HG02571 (cell line): ENCODE results near the gene WFS1.

Source experiments
- ATAC-seq: cut with Tn5 transposase; IDR thresholded peaks from one replicate; pipeline ENCODE4 v1.9.1; 2021; ENCODE audit warnings: mild to moderate bottlenecking, moderate library complexity; ENCODE audit not compliant: unreplicated experiment

Gene WFS1

GRCh38 chr4:6279582-6280289 is 10.1 kb downstream of the WFS1 start:
- ATAC-seq, result no peak

- no peak for ATAC-seq
Measured at GRCh38 chr4:6280365-6280996, 10.8 kb downstream of the WFS1 start.

GRCh38 chr4:6281436-6282313 is 12.0 kb downstream of the WFS1 start:
- no peak for ATAC-seq

- no peak for ATAC-seq
Measured at GRCh38 chr4:6282314-6282771, 12.7 kb downstream of the WFS1 start.

GRCh38 chr4:6283282-6283681 is 13.6 kb downstream of the WFS1 start:
- ATAC-seq, result no peak

GRCh38 chr4:6287017-6287788 is 17.6 kb downstream of the WFS1 start:
- ATAC-seq, result no peak

GRCh38 chr4:6288342-6288741 is 18.7 kb downstream of the WFS1 start:
- ATAC-seq, result no peak

GRCh38 chr4:6288871-6289270 is 19.2 kb downstream of the WFS1 start:
- ATAC-seq, result no peak

GRCh38 chr4:6290256-6290655 is 20.6 kb downstream of the WFS1 start:
- no peak for ATAC-seq

GRCh38 chr4:6290769-6291547 is 21.3 kb downstream of the WFS1 start:
- ATAC-seq, result no peak

GRCh38 chr4:6291784-6292297 is 22.2 kb downstream of the WFS1 start:
- no peak for ATAC-seq

GRCh38 chr4:6292376-6293096 is 22.9 kb downstream of the WFS1 start:
- no peak for ATAC-seq

- no peak for ATAC-seq
Measured at GRCh38 chr4:6293097-6293445, 23.4 kb downstream of the WFS1 start.

GRCh38 chr4:6293661-6294060 is 24.0 kb downstream of the WFS1 start:
- no peak for ATAC-seq

GRCh38 chr4:6294705-6295421 is 25.2 kb downstream of the WFS1 start:
- ATAC-seq, result no peak

GRCh38 chr4:6295495-6295894 is 25.8 kb downstream of the WFS1 start:
- no peak for ATAC-seq

GRCh38 chr4:6296026-6296425 is 26.4 kb downstream of the WFS1 start:
- no peak for ATAC-seq

GRCh38 chr4:6297266-6297815 is 27.7 kb downstream of the WFS1 start:
- no peak for ATAC-seq
